ENCODE data around the gene CACNA1F.

- TF ChIP-seq TOX (CRISPR knock-in tag; IDR thresholded peaks at IDR 0.05; ENCODE audit: borderline replicate concordance) (no peak), CREB5 (CRISPR knock-in tag; IDR thresholded peaks at IDR 0.05; ENCODE audit: low read depth) (no peak), ESRRG (CRISPR knock-in tag; IDR thresholded peaks at IDR 0.05) (no peak), TSHZ2 (CRISPR knock-in tag; IDR thresholded peaks at IDR 0.05) (no peak), ZNF70 (CRISPR knock-in tag; IDR thresholded peaks at IDR 0.05) (no peak), ARNTL (CRISPR knock-in tag; IDR thresholded peaks at IDR 0.05; ENCODE audit: borderline replicate concordance, low read depth) (no peak), PATZ1 (CRISPR knock-in tag; IDR thresholded peaks at IDR 0.05; ENCODE audit: borderline replicate concordance) (no peak), PPARA (CRISPR knock-in tag; IDR thresholded peaks at IDR 0.05; ENCODE audit: borderline replicate concordance) (no peak), ZNF565 (CRISPR knock-in tag; conservative IDR thresholded peaks at IDR 0.05; ENCODE audit: low read depth) (no peak), OSR1 (CRISPR knock-in tag; IDR thresholded peaks at IDR 0.05) (no peak), ZFP30 (CRISPR knock-in tag; IDR thresholded peaks at IDR 0.05) (no peak), ZFP3 (CRISPR knock-in tag; IDR thresholded peaks at IDR 0.05) (no peak), RARB (CRISPR knock-in tag; IDR thresholded peaks at IDR 0.05) (no peak), TCF4 (CRISPR knock-in tag; IDR thresholded peaks at IDR 0.05; ENCODE audit: borderline replicate concordance) (no peak)
Measured at GRCh38 chrX:49221868-49222267, 11.3 kb downstream of the CACNA1F start.

All from SK-N-SH treated with all-trans-retinoic acid at 6 μM for 48 hours (cell line).